ENCODE data around the gene WSB1.

DNA sequence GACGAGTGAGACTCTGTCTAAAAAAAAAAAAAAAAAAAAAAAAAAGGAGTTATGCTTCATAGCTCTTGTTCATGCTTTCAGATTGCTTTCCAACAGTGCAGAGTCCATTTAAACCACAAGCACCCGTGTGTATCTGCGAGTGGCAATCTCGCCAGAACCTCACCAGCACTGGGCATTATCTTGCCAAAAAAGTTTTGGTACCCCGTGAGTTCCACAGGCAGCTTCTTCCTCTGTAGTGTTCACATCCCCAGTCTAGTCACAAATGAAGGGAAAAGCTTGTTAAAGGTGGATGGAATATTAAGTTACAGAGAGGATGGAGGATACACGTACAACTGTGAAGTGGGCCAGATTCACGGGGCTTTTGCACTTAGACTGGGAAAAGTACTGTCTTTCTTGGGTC lies 33.5 kb downstream of the WSB1 start:
- TF ChIP-seq, protein P1, sequence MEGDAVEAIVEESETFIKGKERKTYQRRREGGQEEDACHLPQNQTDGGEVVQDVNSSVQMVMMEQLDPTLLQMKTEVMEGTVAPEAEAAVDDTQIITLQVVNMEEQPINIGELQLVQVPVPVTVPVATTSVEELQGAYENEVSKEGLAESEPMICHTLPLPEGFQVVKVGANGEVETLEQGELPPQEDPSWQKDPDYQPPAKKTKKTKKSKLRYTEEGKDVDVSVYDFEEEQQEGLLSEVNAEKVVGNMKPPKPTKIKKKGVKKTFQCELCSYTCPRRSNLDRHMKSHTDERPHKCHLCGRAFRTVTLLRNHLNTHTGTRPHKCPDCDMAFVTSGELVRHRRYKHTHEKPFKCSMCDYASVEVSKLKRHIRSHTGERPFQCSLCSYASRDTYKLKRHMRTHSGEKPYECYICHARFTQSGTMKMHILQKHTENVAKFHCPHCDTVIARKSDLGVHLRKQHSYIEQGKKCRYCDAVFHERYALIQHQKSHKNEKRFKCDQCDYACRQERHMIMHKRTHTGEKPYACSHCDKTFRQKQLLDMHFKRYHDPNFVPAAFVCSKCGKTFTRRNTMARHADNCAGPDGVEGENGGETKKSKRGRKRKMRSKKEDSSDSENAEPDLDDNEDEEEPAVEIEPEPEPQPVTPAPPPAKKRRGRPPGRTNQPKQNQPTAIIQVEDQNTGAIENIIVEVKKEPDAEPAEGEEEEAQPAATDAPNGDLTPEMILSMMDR (IDR thresholded peaks at IDR 0.05): no peak
- no peak for TF ChIP-seq POLR2A (IDR thresholded peaks at IDR 0.05)

All from lower leg skin (tissue), 3 donors.